GM12878 (cell line): ENCODE data around the gene SCN7A. TPM values are rescaled to one million over a fixed set of nuclear protein-coding genes. Genes with fewer than 3 reads are reported as not detected.

Experiments used
- ATAC-seq: fragments of 200-7000 bp; cut with Tn5 transposase; 3 replicates; pipeline ENCODE4 v1.9.1; 2020; ENCODE audit warnings: mild to moderate bottlenecking, moderate library complexity
- BruUV-seq: library from RNA; stranded (reverse); fragments of 400-500 nt; replicated peaks from 2 replicates; lab custom pipeline; 2021; lab: Mats Ljungman, UMichigan
- CTCF ChIA-PET: fragments of 300-600 bp; sonication (Branson Sonifier 250); formaldehyde crosslinking; extraction: SDS; loops from one replicate; lab custom pipeline; 2021; ENCODE audit warnings: inconsistent platforms; lab: Yijun Ruan, JAX
- POLR2A ChIA-PET: fragments of 350-600 bp; formaldehyde crosslinking; extraction: SDS; loops from one replicate; lab custom pipeline; 2021; ENCODE audit warnings: inconsistent platforms; lab: Charles Lee
- RAD21 ChIA-PET: fragments of 300-600 bp; sonication (Branson Sonifier 250); formaldehyde crosslinking; loops from one replicate; lab custom pipeline; 2023; ENCODE audit warnings: antibody characterized with exemption; ENCODE audit not compliant: unreplicated experiment; lab: Charles Lee
- SMC1A ChIA-PET: fragments of 300-600 bp; sonication (Branson Sonifier 250); formaldehyde crosslinking; loops from one replicate; lab custom pipeline; 2023; ENCODE audit not compliant: unreplicated experiment, uncharacterized antibody; lab: Charles Lee
- DNase-seq: peaks from one replicate; pipeline ENCODE4 v3.0.0-alpha.2; 2011; ENCODE audit warnings: low read depth, low spot score
- FAIRE-seq: peaks from 3 replicates; lab custom pipeline; 2011; peaks lifted over from hg19 to GRCh38; lab: Jason Lieb, UNC
- H2AFZ ChIP-seq: 2 replicates; pipeline ENCODE4 v1.6.0; 2011; ENCODE audit warnings: low read depth, low read length, control low read depth; ENCODE audit not compliant: control insufficient read depth
- H3K27ac ChIP-seq: 2 replicates; pipeline ENCODE4 v1.5.1; 2011; ENCODE audit warnings: control low read depth; ENCODE audit not compliant: control insufficient read depth, insufficient read depth
- H3K27me3 ChIP-seq, 2 experiments: replicated peaks in 1 of 2; 2 replicates each; pipeline versions ENCODE4 v1.6.0 to v1.6.1; 2011; ENCODE audit warnings: low read length in 1 of 2; ENCODE audit not compliant: control insufficient read depth in 2 of 2, insufficient read depth in 2 of 2
- H3K36me3 ChIP-seq, 2 experiments: 2 replicates each; pipeline ENCODE4 v1.5.1; 2011; ENCODE audit warnings: low read length in 1 of 2; ENCODE audit not compliant: control insufficient read depth in 2 of 2, insufficient read depth in 2 of 2
- H3K4me1 ChIP-seq: 2 replicates; pipeline ENCODE4 v1.6.1; 2011; ENCODE audit warnings: mild to moderate bottlenecking, low read length, moderate library complexity, mixed read lengths; ENCODE audit not compliant: control insufficient read depth, insufficient read depth
- H3K4me2 ChIP-seq: 2 replicates; pipeline ENCODE4 v1.6.0; 2011; ENCODE audit warnings: control low read depth; ENCODE audit not compliant: control insufficient read depth, insufficient read depth
- H3K4me3 ChIP-seq: fragments of 200-600 bp; sonication (generic); 2 replicates; pipeline ENCODE4 v1.5.1; 2016
- H3K79me2 ChIP-seq: 2 replicates; pipeline ENCODE4 v1.6.0; 2011; ENCODE audit warnings: low read length; ENCODE audit not compliant: control insufficient read depth, insufficient read depth
- H3K9ac ChIP-seq: 2 replicates; pipeline ENCODE4 v1.8.0; 2011; ENCODE audit warnings: low read length, control low read depth, mixed read lengths; ENCODE audit not compliant: control insufficient read depth, insufficient read depth
- H3K9me3 ChIP-seq: replicated peaks from 3 replicates; pipeline ENCODE4 v1.5.1; 2011; ENCODE audit warnings: mild to moderate bottlenecking, low read length; ENCODE audit not compliant: control insufficient read depth, insufficient read depth
- H4K20me1 ChIP-seq: 2 replicates; pipeline ENCODE4 v1.6.0; 2011; ENCODE audit not compliant: control insufficient read depth, insufficient read depth
- ASH2L ChIP-seq: fragments of 300-600, 200-600 bp; sonication (generic); IDR thresholded peaks from 2 replicates; pipeline ENCODE4 v1.6.1; 2017; ENCODE audit warnings: low read depth, mild to moderate bottlenecking, borderline replicate concordance
- ESRRA ChIP-seq: IDR thresholded peaks from 2 replicates; pipeline ENCODE4 v1.6.1; 2012; ENCODE audit warnings: mild to moderate bottlenecking, low read length, improper control_type of control experiment
- FOS ChIP-seq: IDR thresholded peaks from 3 replicates; pipeline ENCODE4 v1.6.1; 2011; ENCODE audit warnings: borderline replicate concordance; ENCODE audit not compliant: insufficient read length; ENCODE audit errors: extremely low read depth
- FOXK2 ChIP-seq: fragments of 450-650 bp; IDR thresholded peaks from 2 replicates; pipeline ENCODE4 v1.6.1; 2017; ENCODE audit warnings: mild to moderate bottlenecking, moderate library complexity
- MTA3 ChIP-seq: IDR thresholded peaks from 2 replicates; pipeline ENCODE4 v1.6.1; 2012; ENCODE audit warnings: low read length, inconsistent platforms, borderline replicate concordance
- RAD51 ChIP-seq: fragments of 450-650 bp; IDR thresholded peaks from 2 replicates; pipeline ENCODE4 v1.6.1; 2016; ENCODE audit warnings: moderate library complexity, mild to moderate bottlenecking, inconsistent platforms
- TARDBP ChIP-seq: IDR thresholded peaks from 2 replicates; pipeline ENCODE4 v1.6.1; 2016; ENCODE audit warnings: borderline replicate concordance
- ZSCAN29 ChIP-seq: fragments of 450-650 bp; IDR thresholded peaks from 2 replicates; pipeline ENCODE4 v1.6.1; 2017; ENCODE audit warnings: mild to moderate bottlenecking, moderate library complexity
- WGBS: methylation state at CpG from one replicate; pipeline ENCODE4 v1.1.6; 2016; ENCODE audit warnings: low lambda C conversion rate; ENCODE audit not compliant: insufficient replicate concordance, insufficient coverage; ENCODE audit errors: missing lambda C conversion rate; 5-methylcytosine and 5-hydroxymethylcytosine counted together
- in situ Hi-C: fragments of 300-500 bp; cut with MboI; formaldehyde crosslinking; loops from 9 replicates; pipeline ENCODE4 v1.14.3; 2018; ENCODE audit warnings: mixed read lengths
- intact Hi-C: fragments of 100-400 bp; cut with micrococcal nuclease; formaldehyde crosslinking; loops from one replicate; pipeline ENCODE4 v1.14.2; 2022; ENCODE audit not compliant: unreplicated experiment
- polyA plus RNA-seq, 11 experiments: library from polyadenylated mRNA; depleted of rRNA in 4 of 11; unstranded in 6 of 11; stranded (reverse) in 5 of 11; fragments of >200 nt; fragmentation: Nextera tagmentation in 4 of 11; fragmentation: Illumina TruSeq in 1 of 11; extraction: Ambion mirVana in 4 of 11; extraction: Trizol in 1 of 11; gene quantifications; 1 replicate in 1 of 11; 2 replicates in 10 of 11; pipeline versions ENCODE4 v1.2.1 to v1.2.3, GENCODE V29; 2011 to 2016; ENCODE audit warnings: inconsistent platforms in 2 of 11, missing spikeins in 2 of 11, low read depth in 1 of 11
- total RNA-seq, 4 experiments: library from RNA; depleted of rRNA in 3 of 4; stranded (reverse); fragments of >200 nt in 3 of 4; fragmentation: Illumina TruSeq in 1 of 4; extraction: Trizol in 1 of 4; gene quantifications; 2 replicates each; pipeline versions ENCODE4 v1.2.1 to v1.2.3, GENCODE V29; 2013 to 2021
- TF ChIP-seq, protein P1 (sequence below): fragments of 450-650 bp; IDR thresholded peaks from 2 replicates; pipeline ENCODE4 v1.6.1; 2016; ENCODE audit warnings: mild to moderate bottlenecking, moderate library complexity, borderline replicate concordance
- TF ChIP-seq, protein P2 (sequence below): IDR thresholded peaks from 2 replicates; pipeline ENCODE4 v1.6.1; 2012; ENCODE audit warnings: low read depth, low read length, improper control_type of control experiment

The SCN7A gene
- total and polyA plus RNA-seq, 10 of the 15 experiments (the other 5 are each of a cell fraction or from before 2014, with no cell fraction given), result 0.05 TPM; not detected in 9

DNA sequence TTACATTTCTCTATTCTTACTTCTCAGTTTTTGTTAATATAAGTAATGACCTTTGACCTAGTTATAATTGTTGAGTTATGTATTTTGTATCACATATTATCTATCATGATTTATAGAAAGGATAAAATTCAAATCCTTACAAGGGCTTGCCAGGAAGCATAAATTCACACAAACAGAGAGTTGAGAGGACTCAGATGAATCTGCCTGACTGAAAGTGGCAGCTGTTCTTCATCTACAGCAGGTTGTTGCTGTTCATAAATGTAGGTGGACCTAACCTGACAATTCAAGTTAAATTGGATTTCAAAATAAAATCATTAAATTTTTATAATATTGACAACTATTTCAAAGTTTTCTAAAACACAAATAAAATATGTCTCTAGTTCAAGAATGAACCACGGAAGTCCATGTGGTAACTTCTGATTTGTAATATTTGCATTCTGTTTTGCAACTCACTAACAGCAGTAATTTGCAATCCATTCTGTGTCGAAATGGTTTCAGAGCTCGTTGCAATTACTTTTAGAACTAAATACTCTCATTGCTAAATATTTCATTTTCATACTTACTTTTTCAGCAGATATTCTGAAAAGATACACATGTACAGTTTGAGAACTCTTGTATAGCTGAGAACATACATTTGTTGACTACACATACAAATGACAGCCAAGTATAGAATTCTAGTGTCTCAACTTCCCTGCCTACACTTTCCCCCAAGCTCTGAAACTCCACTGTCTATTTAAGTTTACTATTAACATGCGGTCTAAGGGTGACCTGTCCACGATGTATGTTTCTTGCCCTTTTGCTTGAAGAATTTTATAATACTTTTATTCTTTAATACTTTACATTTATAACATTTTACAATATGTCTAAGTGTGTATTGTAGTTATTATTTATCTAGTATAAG lies 25.7 kb downstream of the SCN7A start:
- DNase-seq, result no peak
- ATAC-seq, result no peak
- no peaks in the 10 kb centered on the region for H3K36me3 ChIP-seq
- no peaks in the 10 kb centered on the region for H3K4me1 ChIP-seq
- intact Hi-C loops, result no loop called here
- in situ Hi-C loops, result no loop called here
- CTCF ChIA-PET, result no interaction called here
- 2% methylated on average over 5 of the region's 5 CpGs for WGBS
- TF ChIP-seq TARDBP, result no peak
- TF ChIP-seq FOXK2, result no peak
- TF ChIP-seq ASH2L, result no peak
- TF ChIP-seq, all 136 proteins: peak for 0
- POLR2A ChIA-PET, result no interaction called here
- Histone ChIP-seq H3K9me3 (no peaks in the 10 kb centered on the region), H3K79me2 (no peaks in the 10 kb centered on the region), H2AFZ (no peak overlapping the region), H3K4me2 (no peak overlapping the region), H3K9ac (no peak overlapping the region), H3K4me3 (no peak overlapping the region), H4K20me1 (no peaks in the 10 kb centered on the region), H3K27ac (no peak overlapping the region), H3K27me3 (no peaks in the 10 kb centered on the region)
- no TSS peak for BruUV-seq
- SMC1A ChIA-PET, result no interaction called here
- RAD21 ChIA-PET, result no interaction called here
- FAIRE-seq, result no peak

DNA sequence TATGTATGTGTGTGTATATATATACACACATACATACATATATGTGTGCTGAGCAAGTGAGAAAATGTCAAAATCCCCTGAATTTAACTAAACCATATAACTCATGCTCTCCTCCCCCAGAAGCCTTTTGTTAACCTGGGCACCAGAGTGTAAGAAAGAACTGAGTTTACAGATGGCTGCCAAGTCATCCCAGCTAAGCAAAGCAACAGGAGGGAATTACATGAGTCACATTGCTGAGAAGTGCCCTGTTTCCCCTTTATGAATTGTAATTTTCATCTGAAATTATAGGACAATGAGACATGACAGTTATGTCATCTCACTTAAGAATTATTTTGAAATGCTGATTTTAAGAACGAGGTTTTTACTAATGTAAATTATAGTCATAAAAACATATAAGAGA lies 29.9 kb downstream of the SCN7A start:
- in situ Hi-C loops, result no loop called here
- H3K36me3 ChIP-seq, result no peaks in the 10 kb centered on the region
- ATAC-seq, result no peak
- no peak overlapping the region for H3K4me2 ChIP-seq
- ChIA-PET SMC1A (no interaction called here), POLR2A (no interaction called here), CTCF (no interaction called here), RAD21 (no interaction called here)
- no peak for FAIRE-seq
- H3K9ac ChIP-seq, result no peak overlapping the region
- no TSS peak for BruUV-seq
- H4K20me1 ChIP-seq, result no peaks in the 10 kb centered on the region
- H3K79me2 ChIP-seq, result no peaks in the 10 kb centered on the region
- no peak for DNase-seq
- no peak overlapping the region for H3K27ac ChIP-seq
- no peaks in the 10 kb centered on the region for H3K9me3 ChIP-seq
- no peak overlapping the region for H2AFZ ChIP-seq
- intact Hi-C loops, result no loop called here
- H3K4me3 ChIP-seq, result no peak overlapping the region
- H3K4me1 ChIP-seq, result no peaks in the 10 kb centered on the region
- WGBS, result 5% methylated on average over 1 of the region's 1 CpG
- H3K27me3 ChIP-seq, result no peaks in the 10 kb centered on the region
- no peak for TF ChIP-seq FOXK2
- TF ChIP-seq FOS, result no peak
- TF ChIP-seq, protein P1, sequence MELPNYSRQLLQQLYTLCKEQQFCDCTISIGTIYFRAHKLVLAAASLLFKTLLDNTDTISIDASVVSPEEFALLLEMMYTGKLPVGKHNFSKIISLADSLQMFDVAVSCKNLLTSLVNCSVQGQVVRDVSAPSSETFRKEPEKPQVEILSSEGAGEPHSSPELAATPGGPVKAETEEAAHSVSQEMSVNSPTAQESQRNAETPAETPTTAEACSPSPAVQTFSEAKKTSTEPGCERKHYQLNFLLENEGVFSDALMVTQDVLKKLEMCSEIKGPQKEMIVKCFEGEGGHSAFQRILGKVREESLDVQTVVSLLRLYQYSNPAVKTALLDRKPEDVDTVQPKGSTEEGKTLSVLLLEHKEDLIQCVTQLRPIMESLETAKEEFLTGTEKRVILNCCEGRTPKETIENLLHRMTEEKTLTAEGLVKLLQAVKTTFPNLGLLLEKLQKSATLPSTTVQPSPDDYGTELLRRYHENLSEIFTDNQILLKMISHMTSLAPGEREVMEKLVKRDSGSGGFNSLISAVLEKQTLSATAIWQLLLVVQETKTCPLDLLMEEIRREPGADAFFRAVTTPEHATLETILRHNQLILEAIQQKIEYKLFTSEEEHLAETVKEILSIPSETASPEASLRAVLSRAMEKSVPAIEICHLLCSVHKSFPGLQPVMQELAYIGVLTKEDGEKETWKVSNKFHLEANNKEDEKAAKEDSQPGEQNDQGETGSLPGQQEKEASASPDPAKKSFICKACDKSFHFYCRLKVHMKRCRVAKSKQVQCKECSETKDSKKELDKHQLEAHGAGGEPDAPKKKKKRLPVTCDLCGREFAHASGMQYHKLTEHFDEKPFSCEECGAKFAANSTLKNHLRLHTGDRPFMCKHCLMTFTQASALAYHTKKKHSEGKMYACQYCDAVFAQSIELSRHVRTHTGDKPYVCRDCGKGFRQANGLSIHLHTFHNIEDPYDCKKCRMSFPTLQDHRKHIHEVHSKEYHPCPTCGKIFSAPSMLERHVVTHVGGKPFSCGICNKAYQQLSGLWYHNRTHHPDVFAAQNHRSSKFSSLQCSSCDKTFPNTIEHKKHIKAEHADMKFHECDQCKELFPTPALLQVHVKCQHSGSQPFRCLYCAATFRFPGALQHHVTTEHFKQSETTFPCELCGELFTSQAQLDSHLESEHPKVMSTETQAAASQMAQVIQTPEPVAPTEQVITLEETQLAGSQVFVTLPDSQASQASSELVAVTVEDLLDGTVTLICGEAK, result no peak
- TF ChIP-seq ESRRA, result no peak
- no peak for TF ChIP-seq ZSCAN29
- TF ChIP-seq MTA3, result no peak
- no peak for TF ChIP-seq RAD51
- TF ChIP-seq, protein P2, sequence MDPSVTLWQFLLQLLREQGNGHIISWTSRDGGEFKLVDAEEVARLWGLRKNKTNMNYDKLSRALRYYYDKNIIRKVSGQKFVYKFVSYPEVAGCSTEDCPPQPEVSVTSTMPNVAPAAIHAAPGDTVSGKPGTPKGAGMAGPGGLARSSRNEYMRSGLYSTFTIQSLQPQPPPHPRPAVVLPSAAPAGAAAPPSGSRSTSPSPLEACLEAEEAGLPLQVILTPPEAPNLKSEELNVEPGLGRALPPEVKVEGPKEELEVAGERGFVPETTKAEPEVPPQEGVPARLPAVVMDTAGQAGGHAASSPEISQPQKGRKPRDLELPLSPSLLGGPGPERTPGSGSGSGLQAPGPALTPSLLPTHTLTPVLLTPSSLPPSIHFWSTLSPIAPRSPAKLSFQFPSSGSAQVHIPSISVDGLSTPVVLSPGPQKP, result no peak
